GM18507 (cell line): ENCODE results near the gene HPS4.

Source experiments
- DNase-seq: peaks from one replicate; pipeline ENCODE4 v3.0.0; 2011; ENCODE audit warnings: low read depth; ENCODE audit not compliant: insufficient read length; ENCODE audit errors: extremely low spot score
- FAIRE-seq: peaks from 2 replicates; lab custom pipeline; 2011; peaks lifted over from hg19 to GRCh38; lab: Jason Lieb, UNC

HPS4 gene

GRCh38 chr22:26501996-26502395 lies 18.4 kb upstream of the HPS4 start:
- FAIRE-seq (no peak), DNase-seq (no peak)

GRCh38 chr22:26499188-26499703 lies 15.7 kb upstream of the HPS4 start:
- no peak for DNase-seq
- FAIRE-seq: no peak

GRCh38 chr22:26496456-26496855 lies 12.9 kb upstream of the HPS4 start:
- DNase-seq (no peak), FAIRE-seq (no peak)

- DNase-seq: no peak
These were observed 10.9 kb upstream of the HPS4 start for GRCh38 chr22:26494506-26494905.

GRCh38 chr22:26492220-26492619 lies 8.6 kb upstream of the HPS4 start:
- FAIRE-seq: no peak

More at GRCh38 chr22:26494506-26494905, 10.9 kb upstream of the HPS4 start:
- no peak for FAIRE-seq

GRCh38 chr22:26489447-26490036 lies 6.0 kb upstream of the HPS4 start:
- FAIRE-seq (no peak), DNase-seq (no peak)

More at GRCh38 chr22:26492220-26492619, 8.6 kb upstream of the HPS4 start:
- DNase-seq: no peak

- no peak for DNase-seq
- no peak for FAIRE-seq
These were observed 4.4 kb upstream of the HPS4 start for GRCh38 chr22:26487996-26488395.

GRCh38 chr22:26486394-26486793 lies 2.8 kb upstream of the HPS4 start:
- FAIRE-seq (no peak), DNase-seq (no peak)

- DNase-seq (no peak), FAIRE-seq (no peak)
These were observed 2.3 kb upstream of the HPS4 start for GRCh38 chr22:26485806-26486390.

- DNase-seq (no peak), FAIRE-seq (no peak)
These were observed 1.4 kb upstream of the HPS4 start for GRCh38 chr22:26485013-26485412.

- FAIRE-seq: no peak
These were observed 750 bp upstream of the HPS4 start for GRCh38 chr22:26484360-26484706.

GRCh38 chr22:26483043-26483438 lies 542 bp downstream of the HPS4 start:
- no peak for FAIRE-seq
- DNase-seq: no peak

More at GRCh38 chr22:26484360-26484706, 750 bp upstream of the HPS4 start:
- DNase-seq: no peak

- DNase-seq (no peak), FAIRE-seq (no peak)
These were observed 1.4 kb downstream of the HPS4 start for GRCh38 chr22:26482161-26482560.

GRCh38 chr22:26481694-26482093 lies 1.9 kb downstream of the HPS4 start:
- DNase-seq (no peak), FAIRE-seq (peak; percentile 48)

GRCh38 chr22:26481112-26481693 lies 2.4 kb downstream of the HPS4 start:
- FAIRE-seq: no peak
- DNase-seq: no peak

GRCh38 chr22:26480611-26480932 lies 3.0 kb downstream of the HPS4 start:
- no peak for DNase-seq
- FAIRE-seq: no peak

GRCh38 chr22:26479792-26480610 lies 3.6 kb downstream of the HPS4 start:
- DNase-seq: no peak

GRCh38 chr22:26479043-26479791 lies 4.4 kb downstream of the HPS4 start:
- no peak for FAIRE-seq
- DNase-seq: no peak

More at GRCh38 chr22:26479792-26480610, 3.6 kb downstream of the HPS4 start:
- FAIRE-seq: peak; percentile 31

GRCh38 chr22:26477341-26477731 lies 6.2 kb downstream of the HPS4 start:
- no peak for DNase-seq
- no peak for FAIRE-seq
